Neural cell (in vitro differentiated cells): ENCODE results near the gene PDE3A.
A peak's percentile ranks its signal among the peaks of the same experiment; 100 is the strongest.

Experiments
- CTCF ChIP-seq: fragments of 450-650 bp; IDR thresholded peaks from 2 replicates; pipeline ENCODE4 v1.5.1; 2014; ENCODE audit warnings: antibody characterized with exemption, mild to moderate bottlenecking, moderate library complexity; ENCODE audit not compliant: poor library complexity, severe bottlenecking
- EP300 ChIP-seq: fragments of 450-650 bp; conservative IDR thresholded peaks from 2 replicates; pipeline ENCODE4 v1.6.1; 2014; ENCODE audit warnings: antibody characterized with exemption, mild to moderate bottlenecking, moderate library complexity; ENCODE audit not compliant: poor library complexity, severe bottlenecking
- EZH2 ChIP-seq: fragments of 200-600, 300-800 bp; shearing (Covaris generic), sonication (generic); IDR thresholded peaks from 2 replicates; pipeline ENCODE4 v1.6.1; 2014; ENCODE audit warnings: antibody characterized with exemption, low read length, borderline replicate concordance, mild to moderate bottlenecking; ENCODE audit not compliant: insufficient read depth, poor library complexity, severe bottlenecking
- MXI1 ChIP-seq: fragments of 450-650 bp; conservative IDR thresholded peaks from 2 replicates; pipeline ENCODE4 v1.6.1; 2014; ENCODE audit warnings: antibody characterized with exemption, mild to moderate bottlenecking; ENCODE audit not compliant: poor library complexity, severe bottlenecking
- POLR2AphosphoS5 ChIP-seq: IDR thresholded peaks from 2 replicates; pipeline ENCODE4 v1.6.1; 2012
- RAD21 ChIP-seq: fragments of 450-650 bp; conservative IDR thresholded peaks from 2 replicates; pipeline ENCODE4 v1.6.1; 2014; ENCODE audit warnings: antibody characterized with exemption, mild to moderate bottlenecking, moderate library complexity
- REST ChIP-seq: IDR thresholded peaks from 2 replicates; pipeline ENCODE4 v1.6.1; 2012; ENCODE audit warnings: borderline replicate concordance
- SMC3 ChIP-seq: fragments of 450-650 bp; conservative IDR thresholded peaks from 2 replicates; pipeline ENCODE4 v1.6.1; 2014; ENCODE audit warnings: antibody characterized with exemption, mild to moderate bottlenecking, moderate library complexity; ENCODE audit not compliant: poor library complexity
- TAF1 ChIP-seq: IDR thresholded peaks from 2 replicates; pipeline ENCODE4 v1.6.1; 2012; ENCODE audit warnings: low read depth

DNA sequence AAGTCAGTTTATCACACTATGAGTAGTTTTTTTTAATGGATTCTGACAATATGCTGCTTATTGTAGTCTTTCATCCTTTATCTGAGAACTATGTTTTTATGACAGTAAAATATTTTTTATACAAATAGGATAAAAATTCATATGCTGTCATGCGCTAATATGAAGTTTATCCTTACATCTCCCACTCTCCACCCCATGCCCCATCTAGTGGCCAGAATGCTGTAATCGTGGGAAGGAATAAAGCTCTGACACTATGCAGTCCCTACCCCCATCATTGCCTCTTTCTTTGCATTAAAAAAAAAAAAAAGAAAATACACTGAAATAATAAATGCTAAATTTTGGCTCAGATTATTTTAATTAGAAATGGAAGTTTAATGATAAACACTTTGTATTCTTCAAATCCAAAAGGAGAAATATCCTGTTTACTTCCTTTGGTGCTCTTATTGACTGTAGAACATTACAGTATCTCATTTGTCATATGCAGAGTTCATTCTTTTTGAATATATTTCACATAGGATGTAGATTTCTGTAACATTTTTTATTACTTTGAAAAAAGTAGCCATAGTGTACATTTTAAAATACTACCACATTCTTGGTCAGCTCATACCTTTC is 180.9 kb downstream of the PDE3A start:
- no peak for TF ChIP-seq EP300
- no peak for TF ChIP-seq POLR2AphosphoS5
- peak; percentile 49 for TF ChIP-seq CTCF
- no peak for TF ChIP-seq REST
- no peak for TF ChIP-seq TAF1
- TF ChIP-seq EZH2 = no peak
- TF ChIP-seq RAD21 = peak; percentile 43
- peak; percentile 48 for TF ChIP-seq SMC3
- TF ChIP-seq MXI1 = no peak
